Hematopoietic multipotent progenitor cell treated with erythropoietin and hydrocortisone succinate and interleukin-3 and kit ligand, for 15 days (in vitro differentiated cells): ENCODE results near the gene SLN.

Source experiments
- DNase-seq: peaks from one replicate; pipeline ENCODE4 v3.0.0-alpha.2; 2015; ENCODE audit warnings: low spot score

Gene SLN

GRCh38 chr11:107683807-107684206, 28.0 kb downstream of the SLN start:
- no peak for DNase-seq

GRCh38 chr11:107683061-107683460, 28.8 kb downstream of the SLN start:
- DNase-seq, result no peak

- no peak for DNase-seq
Observed at GRCh38 chr11:107682572-107682971, 29.3 kb downstream of the SLN start.

GRCh38 chr11:107682171-107682570, 29.7 kb downstream of the SLN start:
- DNase-seq, result no peak

- DNase-seq, result no peak
Observed at GRCh38 chr11:107679255-107680024, 32.4 kb downstream of the SLN start.

- no peak for DNase-seq
Observed at GRCh38 chr11:107678632-107678971, 33.3 kb downstream of the SLN start.

- DNase-seq, result no peak
Observed at GRCh38 chr11:107677924-107678631, 33.8 kb downstream of the SLN start.

GRCh38 chr11:107676336-107677057, 35.4 kb downstream of the SLN start:
- DNase-seq, result no peak

- DNase-seq, result no peak
Observed at GRCh38 chr11:107675902-107676301, 36.0 kb downstream of the SLN start.

GRCh38 chr11:107669893-107670601, 41.8 kb downstream of the SLN start:
- DNase-seq, result no peak

- DNase-seq, result no peak
Observed at GRCh38 chr11:107669191-107669740, 42.6 kb downstream of the SLN start.

GRCh38 chr11:107666911-107667613, 44.8 kb downstream of the SLN start:
- no peak for DNase-seq

- DNase-seq, result no peak
Observed at GRCh38 chr11:107665018-107665417, 46.8 kb downstream of the SLN start.

GRCh38 chr11:107661656-107662055, 50.2 kb downstream of the SLN start:
- DNase-seq, result no peak

- DNase-seq, result no peak
Observed at GRCh38 chr11:107660066-107660465, 51.8 kb downstream of the SLN start.

- no peak for DNase-seq
Observed at GRCh38 chr11:107659310-107659709, 52.5 kb downstream of the SLN start.
